Measurements from ENCODE around the gene UBAC2. TPM values are rescaled to one million over a fixed set of nuclear protein-coding genes. Genes with fewer than 3 reads are reported as not detected.

UBAC2 gene
- total RNA-seq, 1 experiment from 2014 or later = 103 TPM

DNA sequence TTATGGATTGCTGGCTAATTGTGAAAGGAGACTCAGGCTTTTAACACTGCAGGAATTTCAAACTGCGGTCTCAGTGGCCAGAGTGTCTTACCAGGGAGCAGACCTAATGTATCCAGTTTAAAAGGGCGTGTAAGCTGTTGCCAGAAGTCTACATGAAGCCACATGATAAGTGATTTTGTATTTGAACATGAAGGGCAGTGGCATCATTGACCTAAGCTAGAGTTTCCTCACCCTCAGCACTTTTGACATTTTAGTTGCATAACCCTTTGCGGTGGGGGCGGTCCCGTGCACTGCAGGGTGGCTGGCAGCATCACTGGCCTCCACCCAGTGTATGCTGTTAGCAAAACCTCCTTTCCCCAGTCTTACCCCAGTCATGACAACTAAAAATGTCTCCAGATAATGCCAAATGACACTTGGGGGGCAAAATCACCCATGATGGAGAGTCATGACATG lies 81.2 kb downstream of the UBAC2 start:
- Histone ChIP-seq H3K4me1 (no peaks in the 10 kb centered on the region), H3K27me3 (replicated peaks; ENCODE audit: control insufficient read depth, insufficient read depth, low read length) (no peaks in the 10 kb centered on the region), H3K4me3 (ENCODE audit: low read depth, low read length) (no peak overlapping the region), H3K36me3 (ENCODE audit: control insufficient read depth, insufficient read depth, low read length) (no peaks in the 10 kb centered on the region; the same call in 1 of the 2 replicates), H3K9me3 (no peaks in the 10 kb centered on the region)
- BruUV-seq (replicated peaks) = no TSS peak
- no peaks in the 10 kb centered on the region for H3K9me3 Mint-ChIP-seq (ENCODE audit: unreplicated experiment)
- ChIA-PET POLR2A (no interaction called here), CTCF (no interaction called here)
- TF ChIP-seq CTCF (IDR thresholded peaks at IDR 0.05; ENCODE audit: insufficient read depth in 1 of 2, low read depth in 1 of 2, low read length in 1 of 2, severe bottlenecking in 1 of 2, unreplicated experiment in 1 of 2) = no peak
- H3K4me1 Mint-ChIP-seq (ENCODE audit: low read depth, unreplicated experiment) = no peaks in the 10 kb centered on the region
- intact Hi-C loops (cut with micrococcal nuclease; ENCODE audit: unreplicated experiment) = no loop called here
- DNase-seq = no peak
- H3K4me3 Mint-ChIP-seq (ENCODE audit: unreplicated experiment) = no peak overlapping the region
- peaks cover 4% of the 10 kb centered on the region for H3K36me3 Mint-ChIP-seq (ENCODE audit: insufficient read depth, unreplicated experiment)
- H3K27me3 Mint-ChIP-seq (ENCODE audit: insufficient read depth, unreplicated experiment) = no peaks in the 10 kb centered on the region
- H3K27ac Mint-ChIP-seq (ENCODE audit: unreplicated experiment) = no peak overlapping the region

- Mint-ChIP-seq H3K27me3 (ENCODE audit: insufficient read depth, unreplicated experiment) (no peaks in the 10 kb centered on the region), H3K4me1 (ENCODE audit: low read depth, unreplicated experiment) (no peaks in the 10 kb centered on the region), H3K9me3 (ENCODE audit: unreplicated experiment) (no peaks in the 10 kb centered on the region), H3K36me3 (ENCODE audit: insufficient read depth, unreplicated experiment) (peaks cover 3% of the 10 kb centered on the region), H3K4me3 (ENCODE audit: unreplicated experiment) (no peak overlapping the region), H3K27ac (ENCODE audit: unreplicated experiment) (no peak overlapping the region)
- ChIA-PET POLR2A (no interaction called here), CTCF (interaction anchor here (0.6 kb wide), 1 partner anchor 36 kb away, joined by 5 read pairs; no protein-coding TSS in a partner anchor)
- no peak for DNase-seq
- no peak for TF ChIP-seq CTCF (IDR thresholded peaks at IDR 0.05; ENCODE audit: insufficient read depth in 1 of 2, low read depth in 1 of 2, low read length in 1 of 2, severe bottlenecking in 1 of 2, unreplicated experiment in 1 of 2)
- Histone ChIP-seq H3K36me3 (ENCODE audit: control insufficient read depth, insufficient read depth, low read length) (no peaks in the 10 kb centered on the region; the same call in 1 of the 2 replicates), H3K4me3 (ENCODE audit: low read depth, low read length) (no peak overlapping the region), H3K9me3 (no peaks in the 10 kb centered on the region), H3K4me1 (no peaks in the 10 kb centered on the region), H3K27me3 (replicated peaks; ENCODE audit: control insufficient read depth, insufficient read depth, low read length) (no peaks in the 10 kb centered on the region)
- BruUV-seq (replicated peaks) = no TSS peak
- intact Hi-C loops (cut with micrococcal nuclease; ENCODE audit: unreplicated experiment) = no loop called here
These were observed 81.9 kb downstream of the UBAC2 start for GRCh38 chr13:99282264-99283231.

DNA sequence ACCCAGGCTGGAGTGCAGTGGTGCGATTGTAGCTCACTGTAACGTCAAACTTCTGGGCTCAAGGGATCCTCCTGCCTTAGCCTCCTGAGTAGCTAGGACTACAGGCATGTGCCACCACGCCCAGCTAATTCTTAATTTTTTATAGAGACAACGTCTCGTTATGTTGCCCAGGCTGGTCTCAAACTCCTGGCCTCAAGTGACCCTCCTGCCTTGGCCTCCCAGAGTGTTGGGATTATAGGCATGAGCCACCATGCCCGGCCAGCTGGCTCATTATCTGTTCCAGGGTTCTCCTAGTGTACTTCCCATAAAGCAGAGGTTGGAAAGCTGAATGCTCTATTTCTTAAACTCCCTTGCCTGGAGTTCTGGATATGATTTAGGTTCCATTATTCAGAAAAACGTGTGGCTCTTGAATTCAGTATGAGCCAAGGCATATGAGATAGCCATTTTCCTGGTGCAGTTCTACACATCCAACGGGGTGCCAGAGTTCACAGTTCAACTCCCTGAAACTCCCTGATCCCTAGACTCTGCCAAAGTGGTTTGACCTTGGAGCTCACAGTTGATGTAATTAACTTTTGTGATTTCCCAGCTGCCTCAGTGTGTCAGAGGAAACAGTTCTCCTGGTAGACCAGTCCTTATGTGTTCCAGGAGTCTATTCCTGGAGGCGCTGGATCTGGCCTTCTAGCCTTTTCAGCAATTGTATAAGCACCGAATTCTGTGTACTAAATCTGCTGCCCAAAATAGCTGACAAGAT lies 85.0 kb downstream of the UBAC2 start:
- Mint-ChIP-seq H3K4me1 (ENCODE audit: low read depth, unreplicated experiment) (peaks cover 7% of the 10 kb centered on the region), H3K27ac (ENCODE audit: unreplicated experiment) (no peak overlapping the region), H3K36me3 (ENCODE audit: insufficient read depth, unreplicated experiment) (peaks cover 10% of the 10 kb centered on the region), H3K27me3 (ENCODE audit: insufficient read depth, unreplicated experiment) (no peaks in the 10 kb centered on the region), H3K9me3 (ENCODE audit: unreplicated experiment) (no peaks in the 10 kb centered on the region), H3K4me3 (ENCODE audit: unreplicated experiment) (no peak overlapping the region)
- Histone ChIP-seq H3K4me1 (no peaks in the 10 kb centered on the region), H3K36me3 (ENCODE audit: control insufficient read depth, insufficient read depth, low read length) (no peaks in the 10 kb centered on the region; the same call in 1 of the 2 replicates), H3K4me3 (ENCODE audit: low read depth, low read length) (no peak overlapping the region), H3K27me3 (replicated peaks; ENCODE audit: control insufficient read depth, insufficient read depth, low read length) (no peaks in the 10 kb centered on the region), H3K9me3 (no peaks in the 10 kb centered on the region)
- ChIA-PET POLR2A (no interaction called here), CTCF (interaction anchor here (0.6 kb wide), 1 partner anchor 393 kb away, joined by 4 read pairs; no protein-coding TSS in a partner anchor)
- TF ChIP-seq CTCF (IDR thresholded peaks at IDR 0.05; ENCODE audit: insufficient read depth in 1 of 2, low read depth in 1 of 2, low read length in 1 of 2, severe bottlenecking in 1 of 2, unreplicated experiment in 1 of 2) = no peak
- BruUV-seq (replicated peaks) = no TSS peak
- intact Hi-C loops (cut with micrococcal nuclease; ENCODE audit: unreplicated experiment) = no loop called here
- no peak for DNase-seq
